ENCODE results near the gene LGR5.
"Not testable (repeated sequence)": the region's sequence is repeated elsewhere in the genome, so short reads cannot be mapped to it uniquely, and the experiment has no call there.

LGR5 gene

DNA sequence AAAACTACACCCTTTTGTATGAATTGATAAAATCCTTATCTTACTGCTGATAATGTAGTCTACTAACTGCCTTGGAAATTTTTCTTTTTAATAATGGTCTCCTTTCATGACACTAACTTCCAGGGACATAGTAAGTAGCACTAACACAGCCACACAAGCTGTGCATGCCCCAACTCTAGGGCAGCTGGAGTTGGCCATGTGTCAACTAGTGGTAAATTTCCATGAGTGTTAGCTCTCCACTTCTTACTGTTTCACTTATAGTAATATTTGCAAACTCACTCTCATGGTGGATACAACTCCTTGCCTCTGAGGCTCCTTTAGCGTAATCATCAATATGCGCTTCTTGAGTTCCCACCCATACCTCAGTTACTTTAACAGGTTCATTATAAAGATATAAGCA is 38.0 kb downstream of the LGR5 start:
- DNase-seq = no peak

DNA sequence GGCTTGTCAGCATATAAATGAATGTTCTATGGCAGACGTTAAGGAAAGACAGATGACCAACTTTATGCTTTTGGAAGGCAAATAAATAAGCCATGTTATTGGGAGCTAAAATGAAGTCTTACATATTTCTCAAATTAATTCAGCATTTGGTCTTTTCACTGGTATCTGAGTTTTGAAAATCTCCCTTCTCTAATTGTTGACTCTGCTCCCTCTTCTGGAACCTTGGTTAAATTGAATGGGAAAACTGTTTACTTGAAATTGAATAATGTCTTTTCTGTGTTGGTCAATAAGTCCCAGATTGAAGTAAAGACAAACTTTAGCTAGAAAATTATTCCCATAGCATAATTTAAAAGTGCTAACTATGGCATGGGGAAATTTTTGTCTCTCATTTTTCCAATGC is 38.7 kb downstream of the LGR5 start:
- no peak for DNase-seq

DNA sequence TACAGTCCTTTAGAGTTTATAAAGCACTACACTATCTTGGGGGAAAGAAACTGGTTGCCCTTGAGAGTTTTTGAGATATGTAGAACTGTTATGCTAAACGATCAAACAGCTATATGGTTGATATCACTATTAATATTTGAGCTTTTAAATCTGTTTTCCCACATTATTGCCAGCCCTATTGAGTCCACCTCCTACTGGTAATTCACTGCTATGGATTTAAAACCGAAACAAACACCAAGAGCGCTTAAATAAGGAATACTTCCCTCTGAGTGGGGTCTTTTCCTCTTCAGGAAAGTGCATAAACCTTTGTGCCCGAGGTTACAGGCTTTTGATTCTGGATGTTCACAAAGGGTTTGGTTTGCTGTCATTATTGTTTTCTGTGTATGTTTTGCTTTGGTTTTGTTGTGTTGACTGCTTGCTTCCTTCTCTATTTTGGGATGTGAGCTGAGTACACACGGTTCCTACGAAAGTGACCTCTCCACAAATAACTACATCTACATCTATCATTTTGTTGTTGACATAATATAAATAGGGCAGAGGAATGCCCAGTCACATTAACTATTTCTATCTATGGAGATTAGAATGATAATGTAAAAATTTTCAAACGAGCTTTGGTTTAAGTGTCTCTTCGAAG is 44.8 kb downstream of the LGR5 start:
- no peak for DNase-seq

DNA sequence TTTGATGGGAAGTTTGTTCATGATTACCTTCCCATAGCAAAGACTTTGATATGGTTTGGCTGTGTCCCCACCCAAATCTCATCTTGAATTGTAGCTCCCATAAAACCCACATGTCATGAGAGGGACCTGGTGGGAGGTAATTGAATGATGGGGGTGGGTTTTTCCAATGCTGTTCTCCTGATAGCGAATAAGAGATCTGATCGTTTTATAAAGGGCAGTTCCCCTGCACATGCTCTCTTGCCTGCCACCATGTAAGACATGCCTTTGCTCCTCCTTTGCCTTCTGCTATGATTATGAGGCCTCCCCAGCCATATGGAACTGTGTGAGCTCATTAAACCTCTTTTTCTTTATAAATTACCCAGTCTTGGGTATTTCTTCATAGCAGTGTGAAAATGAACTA is 51.2 kb downstream of the LGR5 start:
- not testable (repeated sequence) for DNase-seq

DNA sequence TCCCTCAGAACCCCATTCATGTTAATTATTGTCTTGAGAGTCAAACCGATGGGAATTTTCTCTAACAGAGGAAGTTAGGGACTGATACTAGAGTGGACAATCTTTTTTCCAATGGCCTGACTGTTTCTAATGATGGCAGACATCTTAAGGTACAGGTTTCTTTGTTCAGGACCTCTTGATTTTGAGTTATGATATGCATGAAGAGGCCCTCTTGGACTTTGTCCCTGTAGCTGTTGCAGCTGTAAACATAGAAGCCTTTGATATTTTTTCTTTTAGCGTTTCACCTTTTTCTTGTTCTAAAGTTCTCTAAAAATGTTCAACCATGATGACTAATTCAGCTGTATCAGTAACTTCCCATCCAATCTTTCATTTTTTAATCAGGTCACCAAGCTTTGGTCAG is 53.0 kb downstream of the LGR5 start:
- DNase-seq = no peak

DNA sequence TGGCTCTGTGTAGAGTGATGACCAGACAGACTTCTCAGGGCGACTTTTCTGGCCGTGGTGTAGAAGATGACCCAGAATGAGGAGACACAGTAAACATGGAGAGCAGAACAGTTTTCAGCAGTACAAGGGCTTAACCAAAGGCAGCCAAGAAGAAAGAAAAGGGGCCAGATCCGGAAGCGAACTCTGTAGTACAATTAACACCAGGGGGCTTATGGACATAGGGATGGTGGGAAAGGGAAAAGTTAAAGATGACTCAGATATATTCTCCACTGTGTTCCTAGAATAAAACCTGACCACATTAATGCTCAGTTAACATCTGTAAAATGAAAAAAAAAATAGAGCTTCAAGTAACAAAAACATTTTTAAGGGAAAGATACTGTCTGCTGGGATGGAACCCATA is 60.2 kb downstream of the LGR5 start:
- no peak for DNase-seq

DNA sequence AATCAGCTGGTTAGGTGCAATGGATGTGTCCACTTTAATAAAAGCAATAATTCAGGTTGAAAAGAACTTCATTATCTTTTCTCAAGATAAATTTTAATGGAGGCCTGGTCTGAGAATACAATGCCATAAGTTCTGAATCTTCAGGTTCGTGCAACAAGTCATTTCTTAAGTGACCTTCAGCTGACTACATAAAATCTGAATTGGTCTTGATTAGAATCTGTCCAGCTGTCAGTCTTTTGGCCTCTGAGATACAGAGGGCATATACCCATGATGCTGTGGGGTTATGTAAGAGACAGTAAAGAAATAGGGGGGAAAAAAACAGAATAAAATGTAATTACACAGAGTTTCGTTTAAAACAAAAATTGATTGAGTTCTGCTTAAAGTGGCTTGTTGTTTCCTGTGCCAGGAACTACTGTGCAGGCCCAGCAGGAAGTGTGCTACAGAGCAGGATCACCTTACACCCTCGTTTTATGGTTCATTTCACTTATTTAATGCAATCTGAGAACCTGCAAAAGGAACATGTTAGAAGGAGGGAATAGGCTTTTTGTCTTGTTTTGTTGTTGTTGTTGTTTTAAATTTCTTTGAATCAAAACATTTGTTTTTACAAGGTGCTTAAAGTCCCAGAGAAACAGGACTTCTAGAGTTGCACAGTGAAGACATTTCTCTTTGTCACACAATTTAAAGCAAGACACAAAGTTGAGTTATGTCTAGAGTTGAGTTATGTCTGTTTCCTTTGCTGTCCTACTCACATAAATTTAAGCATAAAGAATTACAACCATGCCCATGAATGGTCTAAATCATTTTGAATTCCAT is 64.2 kb downstream of the LGR5 start:
- DNase-seq = no peak

DNA sequence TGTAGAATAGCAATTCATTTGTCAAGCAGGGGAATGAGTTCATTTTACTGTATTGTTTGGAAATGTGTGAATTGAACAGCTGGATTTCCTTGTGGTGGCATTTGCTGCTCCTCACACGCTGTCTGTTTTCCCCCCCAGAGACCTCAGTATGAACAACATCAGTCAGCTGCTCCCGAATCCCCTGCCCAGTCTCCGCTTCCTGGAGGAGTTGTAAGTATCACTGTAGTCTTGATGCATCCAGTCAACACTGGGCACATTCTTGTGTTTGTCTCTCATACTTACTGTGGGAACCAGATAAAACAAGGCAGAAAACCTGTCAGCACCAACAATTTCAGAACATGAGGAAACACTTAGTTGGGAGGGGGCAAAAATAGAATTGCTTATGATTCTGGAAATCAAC is 64.9 kb downstream of the LGR5 start:
- no peak for DNase-seq

DNA sequence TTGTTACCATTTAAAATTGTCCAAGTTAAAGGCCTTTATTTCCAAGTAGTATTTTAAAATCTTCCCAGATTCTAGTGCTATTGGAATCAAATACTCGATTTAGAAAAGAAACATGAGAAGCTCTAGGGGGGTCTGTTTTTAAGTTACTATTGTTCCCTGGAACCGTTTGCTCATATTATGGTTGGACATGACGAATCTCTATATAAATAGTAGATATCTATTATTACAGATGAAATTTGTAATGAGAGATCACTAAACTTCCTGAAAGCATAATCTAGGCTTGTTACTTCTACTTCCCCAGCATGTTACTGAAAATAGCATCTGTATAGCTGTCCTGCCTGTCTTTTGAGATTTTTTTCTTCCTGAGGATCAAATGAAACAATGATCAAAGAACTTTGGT is 70.1 kb downstream of the LGR5 start:
- no peak for DNase-seq

DNA sequence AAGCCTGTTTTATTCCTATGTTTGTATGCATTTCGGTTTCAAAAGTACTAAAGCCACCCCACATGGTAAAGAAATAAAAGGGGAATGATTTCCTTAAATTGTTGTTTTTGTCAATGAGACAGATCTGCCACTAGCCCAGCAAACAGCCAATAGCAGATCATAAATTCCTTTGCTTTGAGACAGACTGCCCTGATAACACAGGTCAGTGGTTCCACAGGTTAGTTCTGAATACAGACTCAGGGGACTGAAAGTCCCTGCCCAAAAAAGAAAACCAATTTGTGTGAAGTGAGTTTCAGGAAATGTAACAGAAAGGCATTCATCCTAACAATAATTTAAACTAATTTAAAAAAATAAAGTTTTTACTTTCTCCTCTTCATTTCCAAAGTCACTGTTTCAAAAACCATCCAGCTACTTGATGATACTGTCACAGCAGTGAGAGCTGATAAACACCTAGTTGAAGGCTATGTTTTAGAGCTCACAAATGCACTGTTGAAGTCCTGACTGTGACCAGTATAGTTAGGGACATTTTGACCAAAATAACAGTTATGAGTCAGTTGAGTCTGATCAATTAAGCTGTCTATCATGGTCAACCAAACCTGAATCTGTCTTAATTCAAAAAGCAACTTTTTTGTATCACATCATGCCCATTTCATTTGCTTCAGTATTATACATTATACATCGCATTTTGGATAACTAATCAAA is 77.7 kb downstream of the LGR5 start:
- no peak for DNase-seq

DNA sequence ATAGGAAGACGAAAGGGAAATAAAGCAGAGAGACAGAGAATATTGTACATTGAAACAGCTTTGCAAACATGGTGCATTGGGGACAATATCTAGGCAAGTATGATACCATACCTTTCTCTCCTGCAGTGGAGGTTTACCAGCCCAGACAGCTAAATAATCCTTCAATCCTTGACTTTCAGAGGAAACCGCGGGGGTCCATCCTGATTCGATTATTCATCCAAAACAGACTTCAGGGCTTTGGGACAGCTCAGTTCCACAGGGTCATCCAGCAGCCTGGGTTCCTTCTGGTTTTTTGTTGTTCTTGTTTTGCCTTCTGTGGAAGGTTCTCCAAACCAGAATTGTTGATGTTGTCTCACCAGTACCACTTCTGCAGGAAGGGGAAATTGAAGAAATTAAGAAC is 81.5 kb downstream of the LGR5 start:
- no peak for DNase-seq

DNA sequence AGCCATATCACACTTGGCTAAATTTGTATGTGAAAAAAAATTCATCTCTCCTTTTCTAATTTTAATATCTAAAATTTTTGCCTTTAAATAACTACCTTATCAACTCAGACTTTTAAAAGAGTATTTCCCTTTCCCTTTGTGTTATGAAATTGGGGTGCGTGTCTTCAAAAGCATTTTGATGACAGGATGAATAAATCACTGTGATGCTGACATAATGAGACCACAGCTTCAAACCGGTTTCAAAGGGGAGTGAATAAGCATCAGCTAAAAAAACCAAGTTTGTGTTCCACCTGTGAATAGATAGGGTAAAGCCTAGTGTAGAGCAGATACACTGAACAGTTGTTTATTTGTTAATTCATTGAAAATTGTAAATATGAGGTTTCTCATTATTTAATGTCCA is 85.0 kb downstream of the LGR5 start:
- no peak for DNase-seq

DNA sequence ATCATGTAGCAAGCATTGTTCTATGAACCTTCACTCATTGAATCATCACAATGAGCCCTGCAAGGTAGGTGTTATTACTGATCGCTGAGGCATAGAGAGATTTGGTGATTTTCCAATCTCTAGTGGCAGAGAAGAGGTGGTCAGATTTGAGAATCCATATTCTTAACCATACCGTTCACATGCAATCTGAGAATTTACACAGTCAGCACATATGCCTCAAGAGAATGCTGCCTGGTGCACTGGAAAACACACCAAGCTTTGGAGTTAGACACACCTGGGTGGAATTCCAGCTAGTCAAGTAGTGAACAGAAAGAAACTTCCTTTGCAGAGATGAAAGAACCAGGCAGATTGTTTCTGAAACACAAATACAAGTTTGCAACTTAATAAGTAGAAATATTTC is 94.1 kb downstream of the LGR5 start:
- no peak for DNase-seq

DNA sequence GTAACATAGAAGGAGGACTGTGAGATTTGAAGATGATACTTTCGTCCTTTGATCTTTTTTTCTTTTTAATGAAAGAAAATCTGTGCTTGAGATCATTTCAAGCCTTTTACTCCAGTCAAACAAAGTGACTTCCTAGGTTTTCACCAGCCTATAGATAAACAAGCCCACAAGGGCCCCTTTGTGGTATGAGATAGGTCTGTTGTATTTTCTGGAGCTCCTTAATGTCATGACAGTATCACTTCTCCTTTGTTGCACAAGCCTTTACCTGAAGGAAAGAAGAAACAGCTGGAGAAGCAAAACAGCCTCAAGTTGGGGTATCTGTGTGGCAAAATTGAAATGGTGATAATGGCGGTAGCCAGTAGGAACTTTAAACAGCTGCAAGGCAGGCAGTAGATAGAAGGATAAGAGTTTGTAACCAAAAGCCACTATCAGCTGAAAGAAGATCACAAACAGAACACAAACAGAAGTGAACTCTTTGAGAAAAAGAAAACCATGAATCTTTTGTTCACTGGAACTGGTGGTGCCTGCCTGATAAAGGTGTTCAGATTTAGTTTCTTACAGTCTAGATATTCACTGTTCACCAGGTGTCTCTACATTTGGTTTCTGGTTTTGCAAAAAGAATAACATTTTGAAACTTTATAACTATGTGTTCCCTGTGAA is 96.8 kb downstream of the LGR5 start:
- no peak for DNase-seq

DNA sequence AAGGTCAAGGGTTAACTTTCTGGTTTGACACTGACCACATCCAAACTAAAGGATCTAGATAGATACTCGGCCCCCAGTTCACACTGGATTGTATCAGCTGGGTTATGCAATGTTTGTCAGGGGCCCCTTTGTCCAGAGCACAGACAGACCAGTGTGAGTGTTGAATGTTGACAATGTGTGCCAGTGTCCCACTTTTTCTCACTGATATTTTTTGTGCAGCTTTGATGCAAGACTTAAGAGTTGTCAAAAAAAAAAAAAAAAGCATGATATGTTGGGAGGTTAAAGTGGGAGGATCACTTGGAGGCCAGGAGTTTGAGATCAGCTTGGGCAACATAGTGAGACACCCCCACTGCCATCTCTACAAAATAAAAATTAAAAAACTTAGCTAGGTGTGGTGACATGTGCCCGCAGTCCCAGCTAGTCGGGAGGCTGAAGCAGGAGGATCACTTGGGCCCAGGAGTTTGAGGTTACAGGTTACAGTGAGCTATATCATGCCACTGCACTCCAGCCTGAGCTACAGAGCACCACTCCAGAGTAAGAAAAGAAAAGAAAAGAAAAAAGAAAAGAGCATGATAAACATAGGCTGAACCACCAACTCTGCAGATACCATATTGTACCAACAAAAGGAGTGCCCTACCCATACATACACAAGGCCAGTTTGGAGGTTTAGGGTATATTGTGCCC is 97.5 kb downstream of the LGR5 start:
- DNase-seq = no peak

DNA sequence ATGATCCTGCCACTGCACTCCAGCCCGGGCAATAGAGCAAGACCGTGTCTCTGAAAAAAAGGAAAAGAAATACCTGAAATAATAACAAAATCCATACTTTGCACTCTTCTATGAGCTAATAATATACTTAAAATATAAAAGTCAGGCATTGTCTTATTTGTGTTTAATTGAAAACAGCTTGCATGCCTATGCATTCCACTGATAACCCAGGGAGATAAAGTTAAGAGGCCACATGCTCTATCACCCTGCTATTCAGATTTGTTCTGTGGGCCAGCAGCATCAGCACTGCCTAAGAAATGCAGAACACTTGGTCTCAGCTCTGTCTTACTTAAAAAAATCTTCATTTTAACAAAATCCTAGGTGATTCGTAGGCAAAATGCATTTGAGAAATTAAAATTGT is 99.2 kb downstream of the LGR5 start:
- DNase-seq = no peak

DNA sequence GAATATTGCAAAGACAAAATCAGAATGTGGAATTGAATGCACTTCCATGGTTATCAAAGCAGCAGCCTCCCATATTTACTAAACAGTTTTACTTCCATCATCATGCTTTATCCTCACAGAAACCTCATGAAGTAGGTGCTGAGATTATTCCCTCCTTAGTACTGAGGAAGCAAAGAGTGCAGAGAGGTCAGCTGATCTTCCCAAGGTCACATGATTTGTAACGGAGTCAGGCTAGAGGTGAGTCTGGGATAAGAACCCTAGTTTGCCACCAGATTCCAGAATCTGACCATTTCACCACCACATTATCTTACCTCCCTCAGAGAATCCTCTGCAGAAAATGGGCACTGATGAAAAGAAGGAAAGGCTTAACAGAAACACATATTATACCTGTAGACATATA is 102.0 kb downstream of the LGR5 start:
- no peak for DNase-seq

DNA sequence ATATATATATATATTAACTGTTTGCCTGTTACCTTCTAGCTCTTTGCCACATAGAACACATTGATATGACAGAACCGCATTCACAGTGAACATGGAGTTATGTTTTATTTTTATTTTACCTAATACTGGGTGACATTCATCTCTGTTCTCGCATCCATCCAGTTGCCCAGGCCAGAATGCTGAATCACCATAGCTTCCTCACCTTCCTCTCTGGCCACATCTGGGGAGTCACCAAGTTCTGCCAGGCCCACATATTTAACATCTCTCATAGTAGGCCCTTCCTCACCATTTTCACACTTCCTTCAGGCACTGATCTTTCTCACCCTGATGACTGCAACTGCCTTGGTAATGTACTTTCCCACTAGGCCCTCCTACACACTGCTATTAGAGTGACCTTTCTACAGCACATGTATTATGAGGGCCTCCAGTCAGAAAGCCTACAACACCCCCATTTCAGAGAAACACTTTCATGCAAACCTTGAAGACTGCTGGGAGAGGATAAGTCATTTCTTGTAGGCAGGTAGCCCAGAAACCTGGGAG is 106.8 kb downstream of the LGR5 start:
- DNase-seq = no peak

DNA sequence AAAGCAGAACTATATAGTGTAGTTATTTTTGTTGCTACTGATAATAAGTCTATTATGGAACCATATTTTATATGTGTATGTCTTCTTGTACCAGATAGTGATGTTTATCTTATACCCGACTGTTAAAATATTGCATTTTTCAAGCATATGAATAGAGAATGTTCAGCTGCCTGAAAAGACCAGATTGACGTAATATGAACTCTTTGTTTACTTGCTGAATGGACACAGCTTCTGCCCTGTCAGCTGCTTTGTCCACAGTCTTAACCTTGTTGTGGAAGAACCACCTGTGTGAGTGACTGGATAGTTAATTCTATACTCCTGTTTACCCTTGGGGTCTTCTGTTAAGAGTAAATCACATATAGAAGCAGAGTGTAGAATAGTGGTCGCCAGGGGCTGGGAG is 109.3 kb downstream of the LGR5 start:
- DNase-seq = no peak

DNA sequence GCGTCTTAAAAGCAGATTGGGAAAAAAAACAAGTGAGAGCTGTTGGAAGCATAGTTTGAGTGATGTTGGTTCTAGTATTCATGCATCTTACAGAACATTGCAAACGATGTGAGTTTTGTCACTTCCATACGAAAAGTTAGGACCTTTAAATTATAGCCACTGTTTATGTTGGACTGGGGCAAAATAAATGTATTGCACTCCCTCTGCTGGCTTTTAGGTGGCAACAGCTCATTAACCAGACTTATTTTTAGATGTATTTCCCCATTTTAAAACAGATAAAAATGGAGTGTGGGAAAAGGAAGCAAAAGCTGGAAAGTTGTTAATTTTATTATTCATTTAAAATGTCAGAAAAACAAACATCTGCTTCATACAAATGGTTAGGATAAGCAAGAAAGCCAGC is 111.9 kb downstream of the LGR5 start:
- no peak for DNase-seq

DNA sequence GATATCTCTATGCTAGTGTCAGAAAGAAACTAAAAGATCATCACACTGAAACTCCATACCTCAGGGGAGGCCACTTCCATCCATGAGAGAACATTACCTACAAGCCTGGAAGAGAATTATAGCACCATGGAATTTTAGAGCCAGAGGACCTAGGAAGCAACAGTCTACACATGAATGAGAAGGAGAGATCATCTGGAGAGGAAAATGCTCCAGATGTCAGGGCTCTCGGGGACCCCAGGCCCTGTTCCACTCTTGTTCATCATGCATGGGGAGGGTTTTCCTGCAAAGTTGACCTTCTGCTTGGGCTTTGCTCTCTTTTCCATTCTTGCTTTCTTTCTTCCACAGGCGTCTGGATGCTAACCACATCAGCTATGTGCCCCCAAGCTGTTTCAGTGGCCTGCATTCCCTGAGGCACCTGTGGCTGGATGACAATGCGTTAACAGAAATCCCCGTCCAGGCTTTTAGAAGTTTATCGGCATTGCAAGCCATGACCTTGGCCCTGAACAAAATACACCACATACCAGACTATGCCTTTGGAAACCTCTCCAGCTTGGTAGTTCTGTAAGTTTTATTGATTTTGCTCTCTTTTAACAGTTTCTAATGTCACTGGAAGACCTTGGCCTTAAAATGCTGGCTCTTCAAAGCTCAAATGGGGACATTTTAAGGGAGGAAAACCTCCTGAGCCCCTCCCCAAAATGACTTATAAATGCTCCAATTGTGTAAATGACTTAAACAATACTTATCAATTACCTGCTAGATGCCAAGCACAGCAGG is 113.3 kb downstream of the LGR5 start:
- no peak for DNase-seq

DNA sequence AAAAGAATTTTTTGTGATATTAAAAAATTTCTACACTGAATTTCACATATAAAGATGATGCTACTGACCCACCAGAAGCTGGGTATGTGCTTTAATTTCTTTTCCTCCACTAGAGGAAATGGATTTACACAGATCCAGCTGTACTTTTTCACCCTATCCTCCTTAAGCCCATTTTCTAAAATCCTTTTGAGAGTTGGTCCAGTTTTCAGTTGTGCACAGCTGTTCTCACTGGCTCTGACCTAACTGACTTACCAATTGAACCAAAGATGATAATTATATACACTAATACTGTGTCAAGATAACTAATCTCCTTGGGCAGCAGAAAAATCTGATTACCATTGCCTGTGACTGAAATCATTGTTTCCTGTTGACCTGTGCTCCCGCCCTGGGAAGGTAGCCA is 115.6 kb downstream of the LGR5 start:
- no peak for DNase-seq

Measured in activated CD4-positive, alpha-beta T cell treated with anti-CD3 and anti-CD28 coated beads, Interleukin-2, amount 50 U/mL, for 48 hours (primary cell).